Forelimb muscle (tissue), 1 donor: ENCODE results near the gene PAEP. TPM values are rescaled to one million over a fixed set of nuclear protein-coding genes. Genes with fewer than 3 reads are reported as not detected.

Source experiments
- DNase-seq: peaks from one replicate; pipeline ENCODE4 v3.0.0-alpha.2; 2013; ENCODE audit warnings: low read depth
- polyA plus RNA-seq: library from polyadenylated mRNA; unstranded; fragments of 120-200 nt; gene quantifications from one replicate; pipeline ENCODE4 v1.2.1, GENCODE V29; 2013; ENCODE audit not compliant: insufficient read length

Gene PAEP
- polyA plus RNA-seq, 1 donor = not detected

DNA sequence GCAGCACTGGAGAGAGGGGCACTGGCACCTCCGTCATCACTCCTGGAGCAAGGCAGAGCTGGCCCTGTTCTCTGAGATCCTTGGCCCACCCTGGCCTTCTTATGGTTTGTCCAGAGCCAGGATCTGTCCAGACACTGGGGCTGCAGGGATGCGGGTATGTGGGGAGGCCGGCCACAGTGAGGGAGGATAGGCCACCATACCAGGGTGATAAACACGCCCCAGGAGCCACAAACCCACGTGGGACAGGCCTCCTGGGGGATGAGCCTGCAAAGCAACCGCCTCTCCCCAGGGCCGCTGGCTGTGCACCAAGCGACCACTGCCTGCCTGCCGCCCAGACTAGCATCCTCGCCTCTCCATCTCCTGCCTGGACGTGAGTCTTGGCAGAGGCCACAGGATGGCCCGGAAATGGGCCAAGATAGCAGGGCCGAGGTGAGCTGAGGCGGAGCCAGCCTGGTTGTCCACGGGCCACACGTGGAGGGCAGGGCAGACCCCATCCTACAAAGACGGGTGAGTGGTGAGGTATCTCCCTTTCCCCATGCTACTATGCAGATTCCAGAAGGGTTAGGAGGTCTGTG lies 11.1 kb upstream of the PAEP start:
- DNase-seq = no peak

DNA sequence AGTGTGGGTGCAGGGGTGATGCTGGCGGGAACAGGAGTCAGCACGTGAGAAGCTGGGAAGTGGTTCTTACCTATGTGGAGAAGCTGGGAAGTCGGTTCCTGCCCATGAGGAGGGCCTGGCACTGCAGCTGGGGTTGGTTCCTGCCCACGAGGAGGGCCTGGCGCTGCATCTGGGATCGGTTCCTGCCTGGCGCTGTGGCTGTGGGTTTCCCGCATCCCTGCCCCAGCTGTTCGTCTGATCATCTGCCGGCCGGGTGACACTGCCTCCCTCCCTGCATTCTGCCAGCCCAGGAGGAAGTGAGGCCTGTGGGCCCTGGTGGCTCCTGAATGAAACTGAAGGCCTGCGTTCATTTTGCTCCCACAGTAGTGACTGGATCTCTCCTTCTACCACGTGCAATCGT lies 10.5 kb upstream of the PAEP start:
- DNase-seq = no peak

DNA sequence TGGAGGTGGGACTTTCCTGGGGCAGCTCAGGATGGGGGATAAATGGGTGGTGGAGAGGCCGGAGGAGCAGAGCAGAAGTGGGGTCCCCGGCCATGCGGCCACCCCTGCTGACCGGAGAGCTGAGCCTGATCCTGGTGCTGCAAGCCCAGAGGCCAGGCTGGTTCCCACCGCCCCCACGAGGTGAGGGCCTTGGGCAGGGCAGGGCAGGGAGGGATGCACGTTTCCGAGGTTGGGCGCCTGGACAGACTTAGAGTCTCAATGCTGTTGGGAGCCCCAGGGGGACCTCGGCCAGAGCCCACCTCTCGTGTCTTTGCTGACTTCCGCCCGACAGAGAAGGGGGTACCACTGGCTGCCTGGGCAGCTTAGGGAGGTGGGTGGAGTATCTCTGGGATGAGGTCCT lies 10.1 kb upstream of the PAEP start:
- DNase-seq = no peak

DNA sequence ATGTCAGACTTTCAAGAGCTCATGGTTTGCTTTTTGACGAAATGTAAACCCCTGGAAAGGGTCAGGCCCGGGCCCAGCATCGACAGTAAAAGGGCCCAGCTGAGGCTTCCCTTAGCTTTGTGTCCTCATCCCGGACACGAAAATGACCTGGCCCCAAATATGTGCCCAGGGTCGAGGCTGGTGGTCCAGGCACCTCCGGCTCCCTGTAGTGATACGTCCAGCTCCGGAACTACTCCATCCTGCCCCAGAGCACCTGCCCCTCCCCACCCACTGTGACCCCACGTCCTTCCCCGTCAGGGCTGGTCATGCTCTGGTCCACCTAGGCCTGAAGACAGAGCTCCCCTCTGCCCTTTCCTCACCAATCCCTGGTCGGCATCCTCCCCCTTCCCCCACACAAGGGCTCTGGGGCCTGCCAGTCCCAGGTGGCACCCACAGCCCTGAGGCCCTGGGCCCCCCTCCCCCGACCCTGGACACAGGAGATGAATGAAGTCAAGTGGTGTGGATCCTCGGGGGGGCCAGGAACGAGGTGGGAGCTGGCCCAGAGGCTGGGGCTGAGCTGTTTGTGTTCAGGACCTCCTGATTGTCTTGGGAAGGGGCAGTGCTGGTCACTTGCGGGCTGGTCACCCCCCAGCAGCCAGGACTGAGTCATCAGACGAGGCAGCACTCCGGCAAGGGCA lies 9.4 kb upstream of the PAEP start:
- DNase-seq = no peak

DNA sequence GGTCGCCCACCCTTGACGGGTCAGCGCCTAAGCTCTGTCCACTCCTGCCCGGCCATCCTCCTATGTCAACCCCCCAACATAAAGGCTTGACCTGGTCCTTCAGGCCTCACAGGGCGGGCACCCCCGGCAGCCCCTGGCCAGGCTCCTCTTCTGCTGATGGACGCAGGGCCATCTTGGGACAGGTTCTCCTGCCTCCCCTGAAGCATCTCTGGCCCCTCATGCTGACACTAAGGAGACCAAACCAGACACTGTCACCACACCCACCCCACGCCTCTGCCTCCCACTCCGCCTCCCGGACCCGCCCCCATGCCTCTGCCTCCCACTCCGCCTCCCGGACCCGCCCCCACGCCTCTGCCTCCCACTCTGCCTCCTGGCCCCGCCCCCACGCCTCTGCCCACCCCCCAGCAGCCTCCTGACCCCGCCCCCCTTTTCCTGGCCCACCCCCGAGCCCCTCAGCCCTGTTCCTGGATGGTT lies 8.8 kb upstream of the PAEP start:
- no peak for DNase-seq

DNA sequence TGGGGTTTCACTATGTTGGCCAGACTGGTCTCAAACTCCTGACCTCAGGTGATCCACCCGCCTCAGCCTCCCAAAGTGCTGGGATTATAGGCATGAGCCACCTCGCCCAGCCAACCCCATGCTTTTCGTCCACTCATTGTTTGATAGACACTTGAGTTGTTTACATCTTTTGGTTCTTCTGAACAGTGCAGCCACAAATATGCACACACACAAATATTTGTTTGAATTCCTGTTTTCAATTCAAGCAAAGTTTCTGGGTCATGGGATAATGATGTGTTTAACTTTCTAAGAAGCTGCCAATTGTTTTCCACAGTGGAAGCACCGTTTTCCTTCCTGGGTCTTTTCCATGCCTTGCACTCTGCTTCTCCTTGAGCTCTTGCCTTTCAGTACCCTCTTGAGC lies 6.8 kb upstream of the PAEP start:
- no peak for DNase-seq

DNA sequence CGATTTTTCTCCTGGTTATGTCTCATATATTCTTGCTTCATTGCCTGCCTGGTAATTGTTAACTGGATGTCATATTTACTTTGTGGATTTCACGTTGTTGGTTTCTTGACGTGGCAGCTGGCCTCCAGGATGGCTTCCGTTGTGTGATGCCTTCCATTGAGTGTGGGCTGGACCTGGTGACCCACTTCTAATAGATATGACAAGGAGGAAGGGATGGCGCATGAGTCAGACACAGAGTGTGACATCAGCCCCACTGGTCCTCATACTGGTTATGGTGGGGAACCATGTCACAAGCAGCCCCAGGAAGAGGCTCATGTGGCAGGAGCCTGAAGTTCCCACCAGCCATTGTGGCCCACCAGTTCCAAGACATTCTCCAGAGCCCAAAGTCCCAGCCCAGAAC lies 6.4 kb upstream of the PAEP start:
- no peak for DNase-seq

DNA sequence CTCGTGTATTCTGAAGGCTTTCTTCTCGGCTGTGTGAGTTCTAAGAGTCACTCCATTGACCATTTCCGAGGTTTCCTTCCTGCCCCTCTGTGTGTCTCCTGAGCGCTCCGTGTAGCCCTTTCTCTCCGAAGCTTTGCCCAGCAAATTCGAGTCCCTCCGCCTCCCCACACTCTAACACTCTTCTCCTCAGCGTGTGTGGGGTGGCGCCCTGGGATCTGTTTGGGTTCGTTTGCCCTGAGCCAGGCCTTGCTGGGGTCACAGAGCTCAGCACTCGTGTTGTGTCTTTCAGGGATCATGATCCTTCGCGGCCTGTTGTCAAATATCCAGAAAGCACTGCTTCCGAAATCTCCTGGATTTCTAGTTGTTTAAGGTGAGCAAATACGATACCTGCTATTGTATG lies 5.6 kb upstream of the PAEP start:
- DNase-seq = no peak

DNA sequence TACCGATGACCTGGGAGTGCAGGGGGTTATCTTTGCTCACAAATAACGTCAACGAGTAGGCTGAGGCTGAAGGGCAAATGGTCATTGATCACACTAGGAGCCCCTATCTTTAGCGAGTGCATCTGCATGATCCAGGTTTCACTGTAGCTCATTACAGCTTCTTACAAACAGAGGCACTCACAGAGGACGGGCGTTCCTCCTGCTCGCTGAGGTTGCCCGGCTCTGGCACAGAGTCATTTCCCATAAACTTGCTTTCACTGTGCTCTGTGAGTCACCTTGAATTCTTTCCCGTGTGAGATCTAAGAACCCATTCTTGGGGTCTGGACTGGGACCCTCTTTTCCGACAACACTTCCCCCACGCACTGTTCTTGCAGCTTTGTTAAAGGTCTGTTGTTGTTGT lies 1.9 kb upstream of the PAEP start:
- DNase-seq = no peak

DNA sequence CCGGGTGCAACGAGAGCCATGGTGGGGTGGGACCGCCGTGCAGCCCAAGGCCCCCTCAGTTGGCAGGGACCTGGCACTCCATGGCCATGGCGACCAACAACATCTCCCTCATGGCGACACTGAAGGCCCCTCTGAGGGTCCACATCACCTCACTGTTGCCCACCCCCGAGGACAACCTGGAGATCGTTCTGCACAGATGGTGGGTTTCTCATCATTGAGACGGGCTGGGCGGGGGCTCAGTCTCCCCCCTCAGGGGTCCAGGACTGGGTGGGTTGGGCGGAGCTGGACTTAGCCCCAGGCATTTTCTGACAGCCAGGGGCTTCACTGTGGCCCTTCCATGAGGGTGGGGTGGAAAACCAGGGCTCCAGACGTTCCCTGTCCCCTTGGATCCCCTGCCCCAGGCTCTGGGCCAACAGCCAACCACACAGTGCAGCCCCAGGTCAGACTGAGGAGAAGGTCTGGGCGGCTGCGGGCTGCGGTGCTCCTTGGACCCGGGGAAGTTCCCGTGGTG lies 734 bp downstream of the PAEP start:
- DNase-seq = no peak

DNA sequence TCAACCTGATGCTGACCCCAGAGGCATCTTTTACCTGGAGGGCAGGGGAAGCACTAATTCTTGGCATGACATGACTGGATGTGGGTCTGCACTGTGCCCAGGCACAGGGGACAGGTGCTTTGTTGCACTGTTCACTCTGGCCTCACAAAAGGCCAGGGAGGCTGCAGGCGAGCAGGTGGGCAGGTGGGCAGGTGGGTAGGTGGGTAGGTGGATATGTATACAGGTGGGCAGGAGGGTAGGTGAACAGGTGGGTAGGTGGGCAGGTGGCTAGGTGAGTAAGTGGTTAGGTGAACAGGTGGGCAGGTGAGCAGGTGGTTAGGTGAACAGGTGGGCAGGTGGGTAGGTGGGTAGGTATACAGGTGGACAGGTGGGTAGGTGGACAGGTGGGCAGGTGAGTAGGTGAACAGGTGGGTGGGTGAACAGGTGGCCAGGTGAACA lies 1.5 kb downstream of the PAEP start:
- DNase-seq = no peak

DNA sequence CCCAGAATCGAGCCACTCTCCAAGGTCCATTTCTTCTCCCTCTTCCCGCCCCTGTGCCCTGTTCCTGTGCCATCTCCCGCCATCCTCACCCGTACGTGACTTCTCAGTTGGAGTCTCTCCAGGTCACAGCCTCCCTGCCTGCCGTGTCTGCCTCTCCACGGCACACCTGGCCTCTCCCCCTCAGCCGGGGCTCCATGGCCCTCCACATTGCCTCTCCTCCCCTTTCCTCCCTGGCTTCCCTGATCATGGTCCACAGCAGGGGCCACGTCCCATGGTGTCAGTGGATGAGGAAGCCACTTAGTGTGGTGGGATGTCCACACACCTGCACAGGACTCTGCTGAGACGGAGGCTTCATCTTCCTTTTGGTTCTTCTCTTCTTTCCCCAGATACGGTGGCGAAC lies 2.3 kb downstream of the PAEP start:
- DNase-seq = no peak

DNA sequence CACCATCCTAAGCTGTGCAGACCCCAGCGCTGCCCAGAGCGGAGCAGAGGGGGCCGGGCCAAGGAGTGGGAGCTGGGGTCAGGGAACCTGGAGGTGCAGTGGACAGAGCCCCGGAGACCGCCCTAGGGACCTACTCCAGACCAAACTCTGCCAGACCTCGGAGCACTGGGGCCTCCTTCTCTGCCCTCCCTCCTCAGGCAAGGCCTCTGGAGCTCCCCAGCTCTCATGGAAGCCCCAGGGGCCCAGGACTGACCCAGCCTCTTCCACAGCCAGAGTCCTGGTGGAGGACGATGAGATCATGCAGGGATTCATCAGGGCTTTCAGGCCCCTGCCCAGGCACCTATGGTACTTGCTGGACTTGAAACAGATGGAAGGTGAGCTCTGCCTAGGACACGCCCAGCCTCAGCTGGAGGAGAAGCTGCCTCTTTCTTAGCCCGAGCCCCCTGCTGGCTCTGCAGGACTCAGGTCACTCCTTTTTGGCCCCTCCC lies 3.6 kb downstream of the PAEP start:
- DNase-seq = no peak

DNA sequence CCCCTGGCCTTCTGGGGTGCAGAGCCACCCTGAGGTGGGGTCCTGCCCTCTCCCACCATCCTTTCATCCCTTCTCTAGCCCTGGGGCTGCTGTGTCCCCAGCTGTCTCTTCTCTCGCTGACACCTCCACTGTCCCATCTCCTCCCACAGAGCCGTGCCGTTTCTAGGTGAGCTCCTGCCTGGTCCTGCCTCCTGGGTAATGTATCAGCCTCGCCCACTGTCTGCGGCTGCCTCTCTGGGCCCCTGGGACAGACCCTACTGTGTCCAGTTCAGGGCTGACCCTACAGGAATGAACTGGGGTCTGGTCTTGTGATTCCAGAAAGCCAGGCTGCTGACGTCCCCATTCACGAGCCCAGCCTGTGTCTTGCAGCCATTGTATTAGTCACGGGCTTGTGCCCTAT lies 4.1 kb downstream of the PAEP start:
- no peak for DNase-seq

DNA sequence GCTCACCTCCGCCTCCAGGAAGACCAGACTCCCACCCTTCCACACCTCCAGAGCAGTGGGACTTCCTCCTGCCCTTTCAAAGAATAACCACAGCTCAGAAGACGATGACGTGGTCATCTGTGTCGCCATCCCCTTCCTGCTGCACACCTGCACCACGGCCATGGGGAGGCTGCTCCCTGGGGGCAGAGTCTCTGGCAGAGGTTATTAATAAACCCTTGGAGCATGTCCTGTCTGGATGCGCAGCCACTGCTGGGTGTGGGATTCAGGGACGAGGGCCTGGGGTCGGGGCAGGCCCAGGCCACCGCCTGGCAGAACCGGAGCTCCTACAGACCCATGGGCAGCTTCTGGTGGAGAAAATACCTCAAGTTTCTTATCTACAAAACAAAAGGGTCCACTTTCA lies 5.0 kb downstream of the PAEP start:
- no peak for DNase-seq

DNA sequence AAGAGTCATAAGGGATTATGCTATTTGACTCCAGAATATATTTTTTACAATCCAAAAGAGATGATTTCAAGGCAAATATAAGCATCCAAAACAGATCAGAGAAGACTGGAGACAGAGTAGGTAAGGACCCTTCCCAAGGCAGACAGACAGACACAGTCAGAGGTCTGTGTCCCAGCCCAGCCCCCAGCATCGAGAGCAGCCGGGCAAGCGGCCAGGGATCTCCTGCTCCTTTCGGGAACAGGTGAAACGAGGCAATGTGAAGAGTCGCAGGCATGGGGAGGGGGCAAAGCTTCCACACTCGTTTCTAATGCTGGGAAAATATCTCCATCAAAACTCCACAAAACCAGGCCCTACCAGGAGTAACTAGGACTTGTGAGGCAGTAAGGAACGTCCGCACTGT lies 5.8 kb downstream of the PAEP start:
- no peak for DNase-seq

DNA sequence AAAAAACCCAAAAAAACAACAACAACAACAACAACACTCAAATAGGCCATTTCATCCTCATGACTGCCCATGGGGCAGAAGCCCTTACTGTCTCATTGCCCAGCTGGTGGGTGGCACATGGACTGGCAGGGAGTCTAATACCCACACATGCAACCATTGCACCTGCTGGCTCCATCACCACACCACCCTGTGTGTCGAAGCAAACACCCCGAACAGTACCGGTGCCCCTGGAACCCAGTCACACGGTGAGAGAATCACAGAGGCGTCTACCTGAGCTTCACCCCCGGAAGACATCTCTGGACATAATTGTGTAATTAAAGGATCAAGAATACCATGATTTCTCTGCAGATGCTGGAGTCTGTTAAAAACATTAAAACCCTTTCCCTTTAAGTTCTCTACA lies 6.5 kb downstream of the PAEP start:
- DNase-seq = no peak

DNA sequence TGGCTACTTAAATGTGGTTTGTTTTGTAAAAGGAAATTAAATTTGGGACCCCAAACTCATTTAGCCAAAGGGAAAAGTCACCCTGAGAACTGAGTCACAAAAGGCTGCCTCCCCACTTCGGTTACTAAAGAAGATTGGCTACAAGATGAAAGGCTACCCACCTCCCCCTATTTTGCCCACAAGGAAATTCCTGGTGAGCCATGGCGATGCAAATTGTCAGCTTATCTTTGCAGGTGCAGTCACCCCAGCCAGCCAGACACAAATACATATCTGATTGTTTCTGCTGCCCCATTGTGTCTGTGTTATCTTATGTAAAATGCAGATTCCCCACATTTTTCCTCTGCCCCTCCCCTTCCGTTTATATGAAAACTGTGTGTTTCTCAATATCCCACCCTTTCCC lies 8.9 kb downstream of the PAEP start:
- no peak for DNase-seq

DNA sequence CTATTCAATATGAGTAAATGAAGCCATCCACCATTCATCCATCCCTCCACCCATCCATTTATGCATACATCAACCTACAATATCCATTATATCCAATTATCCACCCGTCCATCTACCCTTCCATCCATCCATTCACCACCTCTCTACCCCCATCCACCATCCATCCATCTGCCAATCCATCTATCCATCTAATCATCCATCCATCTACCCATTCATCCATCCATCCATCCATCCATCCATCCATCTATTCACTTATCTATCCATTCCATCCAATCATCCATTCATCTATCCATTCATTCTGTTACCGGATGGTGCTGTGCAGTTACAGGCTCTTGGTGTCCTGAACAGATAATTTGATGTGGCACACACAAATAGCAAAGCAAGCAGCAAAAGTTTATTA lies 10.7 kb downstream of the PAEP start:
- DNase-seq = no peak

DNA sequence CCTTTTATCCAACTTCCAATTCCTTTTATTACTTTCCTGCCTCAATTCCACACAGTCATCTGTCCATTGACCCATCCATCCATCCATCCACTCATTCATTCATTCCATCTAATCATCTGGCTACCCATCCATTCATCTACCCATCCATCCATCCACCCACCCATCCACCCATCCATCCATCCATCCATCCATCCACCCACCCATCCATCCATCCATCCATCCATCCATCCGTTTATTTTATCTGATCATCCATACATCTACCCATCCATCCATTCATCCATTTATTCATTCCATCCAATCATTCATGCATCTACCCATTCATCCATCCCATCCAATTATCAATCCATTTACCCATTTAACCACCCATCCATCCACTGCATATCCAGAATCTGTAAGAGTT lies 11.6 kb downstream of the PAEP start:
- DNase-seq = no peak

DNA sequence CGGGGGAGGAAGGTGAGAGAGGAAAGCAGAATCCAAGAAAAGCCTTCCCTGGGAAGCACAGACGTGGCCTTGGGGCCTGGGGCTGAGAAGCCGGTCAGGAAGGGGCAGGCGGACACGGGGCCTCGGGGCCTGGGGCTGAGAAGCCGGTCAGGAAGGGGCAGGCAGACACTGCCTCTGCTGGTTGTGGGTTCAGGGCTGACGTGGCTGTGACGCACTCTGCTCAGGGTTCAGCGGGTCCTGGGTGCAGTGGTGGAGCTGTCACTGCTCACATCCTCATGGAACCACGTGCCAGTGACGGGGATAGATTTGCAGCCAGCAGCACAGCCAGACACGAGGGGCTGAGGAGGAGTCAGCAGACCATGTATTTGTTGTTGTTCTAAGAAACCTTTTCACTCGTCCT lies 12.8 kb downstream of the PAEP start:
- DNase-seq = no peak

DNA sequence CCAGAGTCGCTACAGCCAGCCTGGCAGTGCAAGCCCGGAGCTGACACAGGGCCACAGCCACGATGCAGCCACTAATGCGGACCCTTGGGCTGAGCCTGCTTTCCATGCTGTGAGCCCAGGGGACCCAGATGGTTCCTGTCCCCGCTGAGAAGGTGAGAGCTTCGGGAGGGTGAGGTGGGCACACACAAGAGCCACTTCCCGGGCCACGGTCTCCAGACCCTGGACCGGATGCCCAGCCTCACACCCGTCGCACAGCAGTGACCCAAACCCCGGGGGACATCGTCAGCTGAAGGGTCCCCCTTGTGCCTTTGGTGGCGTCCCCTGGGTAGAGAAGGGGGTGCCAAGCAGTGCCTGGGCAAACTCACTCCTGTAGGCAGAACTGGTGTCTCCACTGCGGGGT lies 13.4 kb downstream of the PAEP start:
- DNase-seq = no peak

DNA sequence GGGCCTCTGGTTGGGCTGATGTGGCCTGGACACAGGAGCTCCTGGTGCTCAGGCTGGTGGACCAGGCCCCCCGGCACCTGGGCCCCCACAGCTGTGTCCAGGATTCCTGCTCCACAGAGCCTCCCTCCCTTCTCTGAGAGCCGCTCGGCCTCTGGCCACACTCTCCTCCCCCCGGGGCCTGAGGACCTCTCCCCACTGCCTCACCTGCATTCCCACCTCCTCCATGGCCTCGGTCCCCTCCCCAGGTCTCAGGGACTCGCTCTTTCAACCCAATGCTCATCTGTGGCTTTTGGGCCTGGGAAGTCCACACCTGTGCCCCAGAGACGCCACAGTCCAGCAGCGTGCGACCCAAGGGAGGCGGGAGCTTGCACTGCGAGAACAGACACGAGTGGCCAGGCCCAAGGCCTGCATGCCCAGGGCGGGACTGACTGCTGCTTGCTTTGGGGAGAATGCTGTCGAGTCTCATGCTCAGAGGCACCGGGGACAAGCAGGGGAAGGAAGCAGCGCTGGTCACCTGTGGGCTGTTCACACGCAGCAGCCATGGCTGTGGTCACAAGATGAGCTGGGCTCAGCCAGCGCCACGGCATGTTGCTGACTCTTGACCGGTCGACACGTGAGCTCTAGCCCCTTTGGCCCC lies 14.6 kb downstream of the PAEP start:
- no peak for DNase-seq
